Calu3 (cell line): Measurements from ENCODE around the gene TRAPPC14. TPM values are rescaled to one million over a fixed set of nuclear protein-coding genes. Genes with fewer than 3 reads are reported as not detected.
A peak's percentile ranks its signal among the peaks of the same experiment; 100 is the strongest.
"Not testable (repeated sequence)": the region's sequence is repeated elsewhere in the genome, so short reads cannot be mapped to it uniquely, and the experiment has no call there.

Experiments
- BruUV-seq: library from RNA; stranded (reverse); fragments of 400-500 nt; replicated peaks from 2 replicates; lab custom pipeline; 2021; lab: Mats Ljungman, UMichigan
- CTCF ChIA-PET: fragments of 300-600 bp; sonication (Branson Sonifier 250); formaldehyde crosslinking; loops from one replicate; lab custom pipeline; 2022; ENCODE audit warnings: antibody characterized with exemption; lab: Charles Lee
- DNase-seq: peaks from one replicate; pipeline ENCODE4 v3.0.0; 2022
- H3K27ac Mint-ChIP-seq: one replicate; pipeline ENCODE4 v1.8.0; 2022; ENCODE audit warnings: mixed read lengths; ENCODE audit not compliant: unreplicated experiment
- H3K27me3 Mint-ChIP-seq: one replicate; pipeline ENCODE4 v1.8.0; 2022; ENCODE audit warnings: mixed read lengths; ENCODE audit not compliant: unreplicated experiment
- H3K36me3 Mint-ChIP-seq: one replicate; pipeline ENCODE4 v1.8.0; 2022; ENCODE audit warnings: mild to moderate bottlenecking, moderate library complexity, mixed read lengths; ENCODE audit not compliant: insufficient read depth, unreplicated experiment
- H3K4me1 Mint-ChIP-seq: one replicate; pipeline ENCODE4 v1.8.0; 2022; ENCODE audit warnings: mild to moderate bottlenecking, low read depth, mixed read lengths; ENCODE audit not compliant: unreplicated experiment
- H3K4me3 Mint-ChIP-seq: one replicate; pipeline ENCODE4 v1.8.0; 2022; ENCODE audit warnings: mild to moderate bottlenecking, low read depth, moderate library complexity, mixed read lengths; ENCODE audit not compliant: unreplicated experiment
- H3K9me3 Mint-ChIP-seq: one replicate; pipeline ENCODE4 v1.8.0; 2022; ENCODE audit warnings: low read depth, mixed read lengths; ENCODE audit not compliant: unreplicated experiment
- CTCF ChIP-seq: fragments of 200-600 bp; IDR thresholded peaks from one replicate; pipeline ENCODE4 v1.8.0; 2022; ENCODE audit warnings: antibody characterized with exemption; ENCODE audit not compliant: unreplicated experiment
- intact Hi-C: fragments of 100-400 bp; cut with micrococcal nuclease; formaldehyde crosslinking; loops from one replicate; pipeline ENCODE4 v1.10.0; 2022; ENCODE audit not compliant: unreplicated experiment
- total RNA-seq: library from RNA; stranded (reverse); gene quantifications from 2 replicates; pipeline ENCODE4 v1.2.3, GENCODE V29; 2022

The TRAPPC14 gene
- total RNA-seq, 1 experiment from 2014 or later = 17.5 TPM

- no peak overlapping the region for H3K4me3 Mint-ChIP-seq
- intact Hi-C loops = no loop called here
- H3K9me3 Mint-ChIP-seq = no peaks in the 10 kb centered on the region
- no peaks in the 10 kb centered on the region for H3K27me3 Mint-ChIP-seq
- no TSS peak for BruUV-seq
- H3K4me1 Mint-ChIP-seq = no peaks in the 10 kb centered on the region
- no peak overlapping the region for H3K27ac Mint-ChIP-seq
- no peak for DNase-seq
- TF ChIP-seq CTCF = no peak
- no peaks in the 10 kb centered on the region for H3K36me3 Mint-ChIP-seq
- CTCF ChIA-PET = no interaction called here
Observed at GRCh38 chr7:100189061-100189460, 30.5 kb upstream of the TRAPPC14 start.

- peaks cover 3% of the 10 kb centered on the region for H3K27me3 Mint-ChIP-seq
- H3K4me1 Mint-ChIP-seq = no peaks in the 10 kb centered on the region
- DNase-seq = no peak
- H3K36me3 Mint-ChIP-seq = no peaks in the 10 kb centered on the region
- H3K4me3 Mint-ChIP-seq = no peak overlapping the region
- BruUV-seq = no TSS peak
- intact Hi-C loops = no loop called here
- TF ChIP-seq CTCF = no peak
- CTCF ChIA-PET = interaction anchor here (0.7 kb wide), 1 partner anchor 15 kb away, joined by 3 read pairs; no protein-coding TSS in a partner anchor
- no peaks in the 10 kb centered on the region for H3K9me3 Mint-ChIP-seq
- no peak overlapping the region for H3K27ac Mint-ChIP-seq
Observed at GRCh38 chr7:100185726-100186125, 27.2 kb upstream of the TRAPPC14 start.

- intact Hi-C loops, BruUV-seq, H3K27ac Mint-ChIP-seq, H3K36me3 Mint-ChIP-seq, H3K4me3 Mint-ChIP-seq, H3K27me3 Mint-ChIP-seq, H3K9me3 Mint-ChIP-seq, H3K4me1 Mint-ChIP-seq: not testable (repeated sequence)
- CTCF ChIA-PET = interaction anchor here (0.6 kb wide), 1 partner anchor 23 kb away, joined by 5 read pairs; no protein-coding TSS in a partner anchor
- DNase-seq = peak; percentile 15
Observed at GRCh38 chr7:100183090-100183489, 24.6 kb upstream of the TRAPPC14 start.

- H3K4me1 Mint-ChIP-seq, BruUV-seq, CTCF ChIA-PET, H3K27me3 Mint-ChIP-seq, H3K4me3 Mint-ChIP-seq, H3K9me3 Mint-ChIP-seq, H3K36me3 Mint-ChIP-seq, DNase-seq, H3K27ac Mint-ChIP-seq, intact Hi-C loops: not testable (repeated sequence)
Observed at GRCh38 chr7:100182616-100183015, 24.1 kb upstream of the TRAPPC14 start.

GRCh38 chr7:100180084-100180483 is 21.6 kb upstream of the TRAPPC14 start:
- CTCF ChIA-PET, H3K4me1 Mint-ChIP-seq, H3K36me3 Mint-ChIP-seq, BruUV-seq, H3K4me3 Mint-ChIP-seq, intact Hi-C loops, H3K9me3 Mint-ChIP-seq, H3K27ac Mint-ChIP-seq, DNase-seq: not testable (repeated sequence)
- H3K27me3 Mint-ChIP-seq = peaks cover 29% of the 10 kb centered on the region
